ENCODE results near the gene HAPSTR1. TPM values are rescaled to one million over a fixed set of nuclear protein-coding genes. Genes with fewer than 3 reads are reported as not detected.

Gene HAPSTR1
- total and polyA plus RNA-seq, 2 donors (not counting 3 experiments of a cell fraction or from before 2014, with no cell fraction given), result 15.7 to 63.7 TPM

DNA sequence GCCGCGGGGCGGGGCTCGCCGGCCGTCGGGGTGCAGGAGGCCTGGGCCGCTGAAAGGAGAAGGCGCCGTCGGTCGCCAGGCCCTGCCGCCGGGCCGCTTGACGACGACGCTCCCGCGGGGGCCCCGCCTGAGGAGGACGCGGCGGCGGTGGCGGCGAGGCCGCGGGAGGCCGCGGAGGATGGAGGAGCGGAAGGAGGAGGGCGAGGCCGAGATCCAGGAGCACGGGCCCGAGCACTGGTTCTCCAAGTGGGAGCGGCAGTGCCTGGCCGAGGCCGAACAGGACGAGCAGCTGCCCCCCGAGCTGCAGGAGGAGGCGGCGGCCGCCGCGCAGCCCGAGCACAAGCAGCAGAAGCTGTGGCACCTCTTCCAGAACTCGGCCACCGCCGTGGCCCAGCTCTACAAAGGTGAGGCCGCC, 430 bp downstream of the HAPSTR1 start:
- Histone ChIP-seq H3K4me2 (ENCODE audit: insufficient read depth, low read length) (no peak overlapping the region), H3K79me2 (ENCODE audit: control insufficient read depth, insufficient read depth, low read length) (peaks cover 54% of the 10 kb centered on the region), H3K4me1 (ENCODE audit: control insufficient read depth, extremely low read depth, insufficient read depth, low read length) (peaks cover 35% of the 10 kb centered on the region), H3K9me1 (replicated peaks; ENCODE audit: control insufficient read depth, extremely low read depth, insufficient read depth, low read length) (no peaks in the 10 kb centered on the region), H3K27ac (ENCODE audit: insufficient read depth, low read depth, low read length) (peak overlapping the region; percentile 52), H2AFZ (ENCODE audit: low read depth, low read length) (no peak overlapping the region), H3K27me3 (ENCODE audit: control insufficient read depth in 2 of 2, insufficient read depth in 2 of 2, low read length in 2 of 2) (no peaks in the 10 kb centered on the region), H3K9me3 (replicated peaks; ENCODE audit: control insufficient read depth, insufficient read depth, low read length) (no peaks in the 10 kb centered on the region), H3K4me3 (replicated peaks in 1 of 3; ENCODE audit: insufficient read depth in 1 of 3, low read depth in 1 of 3, low read length in 3 of 3) (peak overlapping the region; percentile 73 to 89 (median 80)), H4K20me1 (replicated peaks; ENCODE audit: control insufficient read depth, extremely low read depth, insufficient read depth, low read length) (peaks cover 21% of the 10 kb centered on the region), H3K36me3 (ENCODE audit: control insufficient read depth in 2 of 2, extremely low read depth in 1 of 2, insufficient read depth in 2 of 2, low read length in 2 of 2) (peaks cover 0 to 6% of the 10 kb centered on the region in 2 experiments), H3K9ac (replicated peaks; ENCODE audit: extremely low read depth, insufficient read depth, low read length) (peak overlapping the region; percentile 85)
- ChIA-PET CTCF (interaction anchor here (0.9 to 2.5 kb wide), 10 partner anchors 13 to 83 kb away, joined by 5 to 12 read pairs (median 7); no protein-coding TSS in a partner anchor), POLR2A (interaction anchor here (0.6 to 2.1 kb wide), 9 partner anchors 8 to 229 kb away, joined by 3 to 17 read pairs (median 4); no protein-coding TSS in a partner anchor)
- no peak for FAIRE-seq
- BruUV-seq (replicated peaks), result TSS peak; percentile 2
- TF ChIP-seq CTCF (IDR thresholded peaks at IDR 0.05; ENCODE audit: extremely low read depth in 1 of 2, insufficient read depth in 1 of 2, low read depth in 1 of 2, low read length in 2 of 2) (no peak), POLR2A (IDR thresholded peaks at IDR 0.05; ENCODE audit: low read depth, low read length) (no peak), GATA2 (IDR thresholded peaks at IDR 0.05; ENCODE audit: insufficient read depth, insufficient read length, low read depth, low read length) (no peak), EZH2 (IDR thresholded peaks at IDR 0.05; ENCODE audit: borderline replicate concordance, low read depth, low read length, severe bottlenecking) (no peak), MYC (IDR thresholded peaks at IDR 0.05; ENCODE audit: low read depth, low read length) (no peak), POLR2AphosphoS5 (IDR thresholded peaks at IDR 0.05; ENCODE audit: insufficient read depth, low read depth, low read length) (no peak), JUN (IDR thresholded peaks at IDR 0.05; ENCODE audit: borderline replicate concordance, insufficient read depth, insufficient read length, low read depth) (no peak), FOS (IDR thresholded peaks at IDR 0.05; ENCODE audit: borderline replicate concordance, insufficient read depth, low read length) (no peak)
- TF ChIP-seq, protein P1, sequence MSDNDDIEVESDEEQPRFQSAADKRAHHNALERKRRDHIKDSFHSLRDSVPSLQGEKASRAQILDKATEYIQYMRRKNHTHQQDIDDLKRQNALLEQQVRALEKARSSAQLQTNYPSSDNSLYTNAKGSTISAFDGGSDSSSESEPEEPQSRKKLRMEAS (IDR thresholded peaks at IDR 0.05; ENCODE audit: insufficient read depth, insufficient read length), result no peak
- intact Hi-C loops (cut with micrococcal nuclease), result loop anchor here (1.0 to 5.0 kb wide), 8 partner anchors 13 to 295 kb away; partner anchors contain the start of genes PMM2 and TMEM186
- dilution Hi-C loops (cut with MboI; ENCODE audit: extremely low pct_ligation_motif_present, low sequenced_read_pairs), result no loop called here
- DNase-seq (ENCODE audit: low read depth, low spot score), result peak; percentile 30
